22Rv1 (cell line): Measurements from ENCODE around the gene MUC7.

Experiments used
- ZFX ChIP-seq: fragments of 450-650 bp; IDR thresholded peaks from 2 replicates; pipeline ENCODE4 v1.6.1; 2017; ENCODE audit warnings: antibody characterized with exemption, borderline replicate concordance
- TF ChIP-seq, protein P1 (sequence below): fragments of 450-650 bp; IDR thresholded peaks from 2 replicates; pipeline ENCODE4 v1.5.1; 2017; ENCODE audit warnings: mild to moderate bottlenecking

DNA sequence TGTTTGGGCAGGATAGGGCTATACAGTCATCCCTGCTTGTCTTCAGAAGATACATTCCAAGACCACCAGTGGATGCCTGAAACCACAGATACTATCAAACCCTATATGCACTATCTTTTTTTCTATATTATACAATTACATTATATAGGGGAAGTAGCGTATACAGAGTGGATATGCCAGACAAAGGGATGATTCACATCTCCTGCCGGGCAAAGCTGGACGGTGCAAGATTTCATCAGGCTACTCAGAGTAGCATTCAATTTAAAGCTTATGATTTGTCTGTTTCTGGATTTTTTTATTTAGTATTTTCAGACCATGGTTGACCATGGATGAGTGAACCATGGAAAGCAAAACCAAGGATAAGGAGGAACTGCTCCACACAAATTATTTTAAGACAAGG lies 39.4 kb downstream of the MUC7 start:
- TF ChIP-seq, protein P1, sequence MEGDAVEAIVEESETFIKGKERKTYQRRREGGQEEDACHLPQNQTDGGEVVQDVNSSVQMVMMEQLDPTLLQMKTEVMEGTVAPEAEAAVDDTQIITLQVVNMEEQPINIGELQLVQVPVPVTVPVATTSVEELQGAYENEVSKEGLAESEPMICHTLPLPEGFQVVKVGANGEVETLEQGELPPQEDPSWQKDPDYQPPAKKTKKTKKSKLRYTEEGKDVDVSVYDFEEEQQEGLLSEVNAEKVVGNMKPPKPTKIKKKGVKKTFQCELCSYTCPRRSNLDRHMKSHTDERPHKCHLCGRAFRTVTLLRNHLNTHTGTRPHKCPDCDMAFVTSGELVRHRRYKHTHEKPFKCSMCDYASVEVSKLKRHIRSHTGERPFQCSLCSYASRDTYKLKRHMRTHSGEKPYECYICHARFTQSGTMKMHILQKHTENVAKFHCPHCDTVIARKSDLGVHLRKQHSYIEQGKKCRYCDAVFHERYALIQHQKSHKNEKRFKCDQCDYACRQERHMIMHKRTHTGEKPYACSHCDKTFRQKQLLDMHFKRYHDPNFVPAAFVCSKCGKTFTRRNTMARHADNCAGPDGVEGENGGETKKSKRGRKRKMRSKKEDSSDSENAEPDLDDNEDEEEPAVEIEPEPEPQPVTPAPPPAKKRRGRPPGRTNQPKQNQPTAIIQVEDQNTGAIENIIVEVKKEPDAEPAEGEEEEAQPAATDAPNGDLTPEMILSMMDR: no peak
- no peak for TF ChIP-seq ZFX
